NCI-H345 (cell line): ENCODE data around the gene LRMDA.
A peak's percentile ranks its signal among the peaks of the same experiment; 100 is the strongest.
"Not testable (repeated sequence)": the region's sequence is repeated elsewhere in the genome, so short reads cannot be mapped to it uniquely, and the experiment has no call there.

Source experiments
- DNase-seq: peaks from one replicate; lab custom pipeline; 2025; lab: John Stamatoyannopoulos, UW

LRMDA gene

GRCh38 chr10:76497666-76498065 lies 1066.2 kb downstream of the LRMDA start:
- no peak for DNase-seq

GRCh38 chr10:76504823-76505222 lies 1073.4 kb downstream of the LRMDA start:
- no peak for DNase-seq

GRCh38 chr10:76509446-76509845 lies 1078.0 kb downstream of the LRMDA start:
- no peak for DNase-seq

GRCh38 chr10:76514321-76514720 lies 1082.9 kb downstream of the LRMDA start:
- DNase-seq, result no peak

- no peak for DNase-seq
These were observed 1083.4 kb downstream of the LRMDA start for GRCh38 chr10:76514869-76515268.

- DNase-seq, result no peak
These were observed 1091.1 kb downstream of the LRMDA start for GRCh38 chr10:76522547-76522946.

- DNase-seq, result no peak
These were observed 1091.8 kb downstream of the LRMDA start for GRCh38 chr10:76523246-76523645.

GRCh38 chr10:76523791-76524351 lies 1092.4 kb downstream of the LRMDA start:
- DNase-seq, result no peak

GRCh38 chr10:76526833-76527232 lies 1095.4 kb downstream of the LRMDA start:
- DNase-seq, result not testable (repeated sequence)

GRCh38 chr10:76540331-76540730 lies 1108.9 kb downstream of the LRMDA start:
- DNase-seq, result peak; percentile 19

GRCh38 chr10:76540786-76541185 lies 1109.4 kb downstream of the LRMDA start:
- no peak for DNase-seq

GRCh38 chr10:76541852-76542251 lies 1110.4 kb downstream of the LRMDA start:
- DNase-seq, result no peak

- DNase-seq, result no peak
These were observed 1111.0 kb downstream of the LRMDA start for GRCh38 chr10:76542307-76542930.

- DNase-seq, result no peak
These were observed 1112.2 kb downstream of the LRMDA start for GRCh38 chr10:76543655-76544054.

GRCh38 chr10:76544789-76545188 lies 1113.4 kb downstream of the LRMDA start:
- no peak for DNase-seq

- no peak for DNase-seq
These were observed 1115.0 kb downstream of the LRMDA start for GRCh38 chr10:76546411-76546810.

GRCh38 chr10:76547352-76547972 lies 1116.0 kb downstream of the LRMDA start:
- DNase-seq, result peak; percentile 84

GRCh38 chr10:76548716-76549115 lies 1117.3 kb downstream of the LRMDA start:
- no peak for DNase-seq

GRCh38 chr10:76549171-76549570 lies 1117.7 kb downstream of the LRMDA start:
- DNase-seq, result no peak

- DNase-seq, result no peak
These were observed 1119.4 kb downstream of the LRMDA start for GRCh38 chr10:76550806-76551205.

- DNase-seq, result no peak
These were observed 1120.9 kb downstream of the LRMDA start for GRCh38 chr10:76552091-76552873.

- no peak for DNase-seq
These were observed 1122.0 kb downstream of the LRMDA start for GRCh38 chr10:76553263-76554032.
